K562 (cell line): ENCODE data around the gene LAMA3. TPM values are rescaled to one million over a fixed set of nuclear protein-coding genes. Genes with fewer than 3 reads are reported as not detected.

ENCODE experiments used
- HDAC3 ChIP-seq: fragments of 450-650 bp; IDR thresholded peaks from 2 replicates; pipeline ENCODE4 v1.6.1; 2018; ENCODE audit warnings: borderline replicate concordance, mild to moderate bottlenecking, moderate library complexity; ENCODE audit not compliant: partially characterized antibody
- ZNF589 ChIP-seq: fragments of 200-800 bp; sonication (Bioruptor generic); IDR thresholded peaks from 2 replicates; pipeline ENCODE4 v1.6.1; 2016; ENCODE audit warnings: low read depth, missing genetic modification characterization, missing compliant biosample characterization
- polyA plus RNA-seq, 8 experiments: library from polyadenylated mRNA; depleted of rRNA in 4 of 8; stranded (reverse) in 5 of 8; unstranded in 3 of 8; fragments of >200 nt; fragmentation: Nextera tagmentation in 2 of 8; fragmentation: Illumina TruSeq in 1 of 8; extraction: Ambion mirVana in 2 of 8; extraction: Trizol in 1 of 8; gene quantifications; 2 replicates each; pipeline versions ENCODE4 v1.2.1 to v1.2.3, GENCODE V29; 2011 to 2014; ENCODE audit warnings: inconsistent platforms in 1 of 8, missing spikeins in 1 of 8
- total RNA-seq, 7 experiments: library from RNA; depleted of rRNA in 6 of 7; stranded (reverse); fragments of >200 nt in 6 of 7; fragmentation: Illumina TruSeq in 2 of 7; extraction: Trizol in 2 of 7; gene quantifications; 2 replicates each; pipeline versions ENCODE4 v1.2.1 to v1.2.3, GENCODE V29; 2011 to 2021; ENCODE audit warnings: low replicate concordance in 1 of 7
- TF ChIP-seq, protein P1 (sequence below): fragments of 450-650 bp; IDR thresholded peaks from 2 replicates; pipeline ENCODE4 v1.6.1; 2016; ENCODE audit warnings: low read depth

LAMA3 gene
- total and polyA plus RNA-seq, 9 of the 15 experiments (the other 6 are each of a cell fraction or from before 2014, with no cell fraction given) = 0.07 TPM; not detected in 8

GRCh38 chr18:23966909-23967308 is 277.7 kb downstream of the LAMA3 start (continued):
- TF ChIP-seq, protein P1, sequence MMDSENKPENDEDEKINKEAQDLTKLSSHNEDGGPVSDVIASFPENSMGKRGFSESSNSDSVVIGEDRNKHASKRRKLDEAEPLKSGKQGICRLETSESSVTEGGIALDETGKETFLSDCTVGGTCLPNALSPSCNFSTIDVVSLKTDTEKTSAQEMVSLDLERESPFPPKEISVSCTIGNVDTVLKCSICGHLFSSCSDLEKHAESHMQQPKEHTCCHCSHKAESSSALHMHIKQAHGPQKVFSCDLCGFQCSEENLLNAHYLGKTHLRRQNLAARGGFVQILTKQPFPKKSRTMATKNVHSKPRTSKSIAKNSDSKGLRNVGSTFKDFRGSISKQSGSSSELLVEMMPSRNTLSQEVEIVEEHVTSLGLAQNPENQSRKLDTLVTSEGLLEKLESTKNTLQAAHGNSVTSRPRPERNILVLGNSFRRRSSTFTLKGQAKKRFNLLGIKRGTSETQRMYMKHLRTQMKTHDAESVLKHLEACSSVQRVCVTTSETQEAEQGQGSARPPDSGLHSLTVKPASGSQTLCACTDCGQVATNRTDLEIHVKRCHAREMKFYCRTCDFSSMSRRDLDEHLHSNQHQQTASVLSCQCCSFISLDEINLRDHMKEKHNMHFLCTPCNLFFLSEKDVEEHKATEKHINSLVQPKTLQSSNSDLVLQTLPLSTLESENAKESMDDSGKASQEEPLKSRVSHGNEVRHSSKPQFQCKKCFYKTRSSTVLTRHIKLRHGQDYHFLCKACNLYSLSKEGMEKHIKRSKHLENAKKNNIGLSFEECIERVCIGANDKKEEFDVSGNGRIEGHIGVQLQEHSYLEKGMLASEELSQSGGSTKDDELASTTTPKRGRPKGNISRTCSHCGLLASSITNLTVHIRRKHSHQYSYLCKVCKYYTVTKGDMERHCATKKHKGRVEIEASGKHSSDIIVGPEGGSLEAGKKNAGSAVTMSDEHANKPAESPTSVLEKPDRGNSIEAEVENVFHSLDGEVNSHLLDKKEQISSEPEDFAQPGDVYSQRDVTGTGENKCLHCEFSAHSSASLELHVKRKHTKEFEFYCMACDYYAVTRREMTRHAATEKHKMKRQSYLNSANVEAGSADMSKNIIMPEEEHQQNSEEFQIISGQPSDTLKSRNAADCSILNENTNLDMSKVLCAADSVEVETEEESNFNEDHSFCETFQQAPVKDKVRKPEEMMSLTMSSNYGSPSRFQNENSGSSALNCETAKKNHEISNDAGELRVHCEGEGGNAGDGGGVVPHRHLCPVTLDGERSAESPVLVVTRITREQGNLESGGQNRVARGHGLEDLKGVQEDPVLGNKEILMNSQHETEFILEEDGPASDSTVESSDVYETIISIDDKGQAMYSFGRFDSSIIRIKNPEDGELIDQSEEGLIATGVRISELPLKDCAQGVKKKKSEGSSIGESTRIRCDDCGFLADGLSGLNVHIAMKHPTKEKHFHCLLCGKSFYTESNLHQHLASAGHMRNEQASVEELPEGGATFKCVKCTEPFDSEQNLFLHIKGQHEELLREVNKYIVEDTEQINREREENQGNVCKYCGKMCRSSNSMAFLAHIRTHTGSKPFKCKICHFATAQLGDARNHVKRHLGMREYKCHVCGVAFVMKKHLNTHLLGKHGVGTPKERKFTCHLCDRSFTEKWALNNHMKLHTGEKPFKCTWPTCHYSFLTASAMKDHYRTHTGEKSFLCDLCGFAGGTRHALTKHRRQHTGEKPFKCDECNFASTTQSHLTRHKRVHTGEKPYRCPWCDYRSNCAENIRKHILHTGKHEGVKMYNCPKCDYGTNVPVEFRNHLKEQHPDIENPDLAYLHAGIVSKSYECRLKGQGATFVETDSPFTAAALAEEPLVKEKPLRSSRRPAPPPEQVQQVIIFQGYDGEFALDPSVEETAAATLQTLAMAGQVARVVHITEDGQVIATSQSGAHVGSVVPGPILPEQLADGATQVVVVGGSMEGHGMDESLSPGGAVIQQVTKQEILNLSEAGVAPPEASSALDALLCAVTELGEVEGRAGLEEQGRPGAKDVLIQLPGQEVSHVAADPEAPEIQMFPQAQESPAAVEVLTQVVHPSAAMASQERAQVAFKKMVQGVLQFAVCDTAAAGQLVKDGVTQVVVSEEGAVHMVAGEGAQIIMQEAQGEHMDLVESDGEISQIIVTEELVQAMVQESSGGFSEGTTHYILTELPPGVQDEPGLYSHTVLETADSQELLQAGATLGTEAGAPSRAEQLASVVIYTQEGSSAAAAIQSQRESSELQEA = no peak
- TF ChIP-seq HDAC3 (no peak), ZNF589 (no peak)
